GM21786 (cell line): Measurements from ENCODE around the gene C3orf49.

ENCODE experiments used
- ATAC-seq: cut with Tn5 transposase; IDR thresholded peaks from one replicate; pipeline ENCODE4 v1.9.1; 2021; ENCODE audit not compliant: unreplicated experiment

The C3orf49 gene, protein sequence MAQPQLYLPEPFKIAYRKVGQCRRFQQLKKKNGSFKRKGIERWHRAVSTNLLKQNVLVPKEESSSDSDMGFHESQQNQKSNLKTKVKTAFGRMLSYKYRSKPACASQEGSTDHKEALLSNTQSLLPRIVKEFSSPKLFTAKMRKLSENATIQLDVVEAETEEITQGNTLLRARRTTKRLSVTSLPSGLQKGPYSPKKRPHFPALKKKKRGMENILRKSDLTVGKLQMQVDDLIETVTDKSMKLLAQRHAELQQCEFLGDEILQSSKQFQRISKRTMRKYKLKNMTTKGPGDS

DNA sequence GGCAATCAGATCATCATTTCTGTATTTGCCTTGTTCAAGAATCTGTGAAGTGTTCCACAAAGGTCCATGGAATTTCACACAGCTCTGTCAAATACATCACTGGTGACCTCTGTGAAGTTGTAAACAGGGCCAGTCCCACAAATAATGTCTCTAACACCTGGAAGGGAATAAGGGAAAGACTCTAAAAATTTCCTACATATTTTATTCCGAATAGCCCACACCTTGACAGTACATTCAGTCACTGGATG is at the start of gene C3orf49:
Gene C3orf49, plus strand, starts transcription at position 149 of the 248 bp plus-strand sequence. CDS start 173 bp downstream, outside the sequence.
- no peak for ATAC-seq

DNA sequence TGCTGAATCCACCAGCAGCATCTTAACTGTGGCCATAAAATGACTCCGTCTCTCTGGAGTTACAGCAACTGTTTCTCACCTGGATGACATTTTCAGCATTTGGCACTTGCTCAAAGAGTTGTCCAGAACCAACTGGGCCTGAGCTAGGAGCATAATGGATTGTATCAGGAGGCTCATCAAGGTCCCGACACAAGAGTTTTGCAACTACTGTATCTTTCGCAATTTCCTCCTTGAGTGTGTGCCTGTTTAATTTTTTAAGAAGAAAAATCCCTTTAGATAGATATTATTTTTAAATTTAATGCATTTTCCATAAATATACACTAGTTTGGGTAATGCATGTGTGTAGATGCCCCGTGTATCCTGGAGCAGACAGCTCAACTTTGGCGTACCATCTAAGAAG is 44.3 kb upstream of the C3orf49 start:
- no peak for ATAC-seq

DNA sequence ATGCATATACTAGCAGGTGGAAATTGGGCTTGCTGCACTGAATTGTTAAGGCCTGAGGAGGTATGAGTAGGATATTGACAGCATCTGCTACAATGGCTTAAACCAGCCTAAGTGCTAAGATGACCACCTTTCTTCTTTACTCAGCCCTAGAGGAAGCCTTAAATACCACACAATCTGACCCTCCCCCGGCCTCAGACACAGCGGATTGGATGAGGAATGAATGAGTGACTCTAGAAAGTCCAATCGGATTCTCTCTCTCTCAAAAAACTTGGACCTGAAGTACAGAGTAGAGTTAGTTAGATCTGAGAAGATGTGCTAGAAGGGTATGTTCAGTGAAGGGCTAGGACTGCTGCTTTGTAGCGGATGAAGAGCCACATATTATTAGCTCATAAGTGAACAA is 39.9 kb upstream of the C3orf49 start:
- no peak for ATAC-seq

DNA sequence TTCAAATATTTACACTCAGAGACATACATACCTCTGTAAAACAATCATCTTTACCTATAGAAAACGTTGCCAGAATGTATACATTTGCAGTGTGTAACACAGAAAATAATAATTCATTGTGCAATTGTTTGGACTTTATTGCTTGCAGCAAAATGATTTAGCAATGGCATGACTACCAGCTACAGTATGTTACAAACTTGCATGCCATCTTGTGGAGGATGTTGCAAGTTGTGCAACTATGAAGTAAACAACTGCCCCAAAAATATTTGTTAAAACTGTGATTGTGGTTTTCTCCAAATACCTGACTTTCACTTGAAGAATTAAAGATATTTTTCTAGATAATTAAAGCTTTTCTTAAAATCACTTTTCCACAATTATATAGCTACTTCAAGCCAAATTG is 27.1 kb upstream of the C3orf49 start:
- no peak for ATAC-seq

DNA sequence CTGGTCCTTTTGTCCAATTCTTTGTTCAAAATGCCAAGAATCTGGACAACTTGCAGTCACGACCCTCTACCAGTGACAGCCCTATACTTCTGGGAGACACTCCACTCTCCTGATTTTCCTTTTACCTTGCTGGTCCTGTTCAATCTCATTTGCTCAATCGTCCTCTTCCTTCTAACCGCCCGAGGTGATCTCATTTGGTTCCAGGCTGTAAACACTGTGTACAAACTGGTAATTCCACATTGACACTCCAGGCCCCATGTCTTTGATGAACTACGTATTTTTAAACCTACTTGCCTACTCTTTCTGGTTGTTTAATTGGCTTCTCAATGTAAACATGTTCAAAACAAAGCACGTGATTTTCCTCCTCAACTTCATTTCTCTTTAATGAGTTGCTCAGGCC is 23.7 kb upstream of the C3orf49 start:
- no peak for ATAC-seq

DNA sequence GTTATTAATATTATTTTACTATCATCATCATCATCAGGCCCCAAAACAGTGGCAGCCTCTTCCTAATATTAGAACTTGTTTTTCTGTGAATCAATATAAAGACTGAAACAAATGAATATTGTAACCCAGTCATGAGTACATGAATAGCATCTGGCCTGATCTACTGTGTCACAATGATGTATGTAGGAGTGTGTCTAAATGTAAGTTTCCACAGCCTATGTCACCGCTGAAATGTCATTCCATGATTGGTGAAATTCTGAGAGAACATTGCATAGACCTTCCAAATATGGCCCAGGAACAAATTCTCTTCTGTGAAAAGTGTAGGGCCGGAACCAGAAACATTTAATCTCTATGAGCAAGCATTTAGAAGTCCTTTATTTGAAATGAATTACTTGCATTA is 20.6 kb upstream of the C3orf49 start:
- no peak for ATAC-seq

DNA sequence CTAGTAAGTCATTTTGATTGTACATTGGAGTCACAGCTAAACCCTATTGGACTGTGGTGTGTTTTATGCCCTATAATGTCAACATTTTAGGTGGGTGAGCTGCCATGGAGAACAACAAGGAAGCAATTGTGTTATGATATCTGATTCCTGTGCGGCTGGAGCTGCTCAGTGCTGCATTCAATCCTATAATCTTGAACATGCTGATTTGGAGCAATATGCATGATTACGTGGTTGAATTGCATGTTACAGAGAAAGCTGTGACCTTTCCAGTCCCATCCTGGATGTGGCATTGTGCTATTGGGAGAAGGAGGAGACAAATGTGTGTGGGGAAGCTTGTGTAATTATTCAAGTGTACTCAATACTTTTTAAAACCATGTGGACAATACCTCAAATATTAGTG is 20.1 kb upstream of the C3orf49 start:
- ATAC-seq, result no peak

DNA sequence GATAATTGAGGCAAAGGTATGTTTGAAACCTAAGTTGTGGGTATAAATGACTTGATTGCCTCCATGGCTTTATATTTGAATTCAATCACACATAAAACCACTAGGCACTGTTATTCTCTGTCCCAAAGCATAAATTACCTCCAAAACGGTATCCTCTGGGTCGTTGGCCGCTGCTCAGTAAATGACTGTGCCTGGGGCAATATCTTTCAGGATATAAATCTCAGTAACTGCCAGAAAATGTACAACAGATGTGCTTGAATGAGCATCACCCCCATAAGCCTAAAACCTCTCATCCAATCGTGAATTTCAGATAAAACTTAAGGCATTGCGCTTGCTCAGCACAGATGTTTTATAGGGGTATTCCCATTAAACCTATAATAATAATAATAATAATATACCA is 19.0 kb upstream of the C3orf49 start:
- ATAC-seq, result no peak

DNA sequence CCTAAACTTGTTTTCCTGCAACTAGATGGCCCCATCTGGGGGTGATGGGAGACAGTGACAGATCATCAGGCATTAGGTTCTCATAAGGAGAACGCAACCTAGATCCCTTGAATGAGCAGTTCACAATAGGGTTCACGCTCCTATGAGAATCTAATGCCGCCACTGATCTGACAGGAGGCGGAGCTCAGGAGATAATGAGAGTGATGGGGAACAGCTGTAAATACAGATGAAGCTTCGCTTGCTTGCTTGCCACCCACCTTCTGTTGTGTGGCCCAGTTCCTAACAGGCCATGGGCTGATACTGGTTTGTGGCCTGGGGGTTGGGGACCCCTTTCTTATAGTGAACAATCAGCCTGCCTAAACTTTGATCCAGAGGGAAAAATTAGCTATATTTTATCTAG is 15.2 kb upstream of the C3orf49 start:
- ATAC-seq, result no peak

DNA sequence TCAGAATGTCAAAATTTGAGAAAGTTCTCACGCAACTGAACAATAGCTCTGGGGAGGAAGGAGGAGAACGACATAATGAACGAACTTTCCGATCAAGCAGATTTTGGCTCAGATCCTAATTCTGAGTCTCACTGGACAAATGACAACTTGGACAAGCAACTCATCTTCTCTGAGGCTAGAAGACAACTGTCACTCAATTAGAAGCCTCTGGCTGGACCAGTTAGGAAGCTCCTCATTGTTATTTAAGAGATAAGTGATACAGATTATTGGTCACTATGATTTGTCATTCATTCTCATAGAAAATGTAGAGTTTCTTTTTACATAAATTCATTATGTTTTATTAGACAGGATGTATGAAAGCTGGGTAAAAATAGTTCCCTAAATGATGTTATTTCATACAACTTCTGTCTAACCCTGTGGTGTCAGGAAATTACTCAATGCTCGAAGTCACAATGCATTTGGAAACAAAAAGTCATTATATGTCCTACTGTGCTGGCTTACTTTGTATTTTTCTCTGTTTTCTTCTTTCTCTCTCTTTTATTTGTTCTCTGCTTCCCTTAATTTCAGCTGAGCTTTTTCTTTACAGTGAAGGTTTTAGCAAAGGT is 11.0 kb upstream of the C3orf49 start:
- ATAC-seq, result no peak

DNA sequence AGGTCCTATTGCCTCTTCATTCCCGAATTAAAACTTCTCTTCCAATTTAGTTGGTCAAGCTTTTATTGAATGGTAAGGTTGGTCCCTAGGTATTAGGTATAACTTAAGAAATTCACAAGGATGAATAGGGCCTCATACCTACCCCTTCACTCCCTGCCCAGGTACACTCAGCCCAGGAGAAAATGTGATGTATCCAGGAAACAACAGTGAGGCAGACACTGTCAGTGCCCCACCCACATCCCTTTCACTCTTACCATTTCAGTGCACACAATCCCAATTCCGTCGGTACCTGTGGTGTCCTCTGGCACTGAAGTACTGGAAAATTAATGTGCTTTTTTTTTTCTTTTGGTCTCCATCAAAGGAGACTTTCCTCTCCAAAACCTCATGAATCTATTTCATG is 10.5 kb upstream of the C3orf49 start:
- no peak for ATAC-seq

DNA sequence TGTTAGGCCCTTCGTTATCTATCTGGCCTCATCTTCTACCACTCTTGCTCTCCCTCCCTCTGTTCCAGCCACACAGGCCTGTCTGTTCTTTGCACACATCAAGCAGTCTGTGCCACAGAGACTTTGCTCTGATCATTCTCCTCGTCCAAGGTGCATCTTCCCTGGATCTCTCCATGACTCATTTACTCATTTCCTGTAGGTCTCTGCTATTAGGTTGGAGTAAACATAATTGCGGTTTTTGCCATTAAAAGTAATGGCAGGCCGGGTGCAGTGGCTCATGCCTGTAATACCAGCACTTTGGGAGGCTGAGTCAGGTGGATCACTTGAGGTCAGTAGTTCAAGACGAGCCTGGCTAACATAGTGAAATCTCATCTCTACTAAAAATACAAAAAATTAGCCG is 9.5 kb upstream of the C3orf49 start:
- ATAC-seq, result no peak

DNA sequence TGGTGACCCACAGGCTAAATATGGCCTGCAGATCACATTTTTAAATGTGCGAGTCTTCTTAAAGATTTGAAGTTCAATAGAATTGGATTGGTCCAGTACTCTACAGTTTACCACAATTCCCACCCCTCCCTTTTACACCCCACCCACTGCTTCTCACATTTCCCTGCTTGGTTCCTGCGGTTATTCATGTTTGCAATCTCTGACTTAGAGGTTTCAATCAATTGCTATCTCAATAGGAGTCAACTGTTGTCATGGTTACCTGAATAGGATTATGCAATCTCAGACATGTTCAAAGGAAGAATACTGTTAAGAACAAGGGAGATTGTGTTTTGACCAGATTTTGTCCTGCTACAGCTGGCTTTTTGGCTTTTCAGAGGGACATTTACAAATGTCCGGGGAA is 4.9 kb upstream of the C3orf49 start:
- ATAC-seq, result no peak

DNA sequence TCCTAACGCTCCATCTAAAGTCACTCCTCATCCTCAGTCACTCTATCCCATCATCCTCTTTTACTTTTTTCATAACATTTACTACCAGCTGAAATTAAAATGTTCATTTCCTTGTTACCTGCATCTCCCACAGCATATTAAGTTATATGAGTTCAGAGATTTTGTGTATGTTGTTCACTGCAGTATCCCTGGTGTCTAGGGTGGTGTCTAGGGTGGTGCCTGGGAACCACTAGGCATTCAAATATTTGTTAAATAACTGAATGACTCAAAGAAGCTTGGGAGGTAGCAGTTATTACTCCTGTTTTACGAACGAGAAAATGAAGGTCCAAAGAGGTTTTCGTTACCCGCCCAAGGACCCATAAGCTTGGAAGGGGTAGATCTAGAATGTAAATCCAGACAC is 1.9 kb upstream of the C3orf49 start:
- no peak for ATAC-seq

DNA sequence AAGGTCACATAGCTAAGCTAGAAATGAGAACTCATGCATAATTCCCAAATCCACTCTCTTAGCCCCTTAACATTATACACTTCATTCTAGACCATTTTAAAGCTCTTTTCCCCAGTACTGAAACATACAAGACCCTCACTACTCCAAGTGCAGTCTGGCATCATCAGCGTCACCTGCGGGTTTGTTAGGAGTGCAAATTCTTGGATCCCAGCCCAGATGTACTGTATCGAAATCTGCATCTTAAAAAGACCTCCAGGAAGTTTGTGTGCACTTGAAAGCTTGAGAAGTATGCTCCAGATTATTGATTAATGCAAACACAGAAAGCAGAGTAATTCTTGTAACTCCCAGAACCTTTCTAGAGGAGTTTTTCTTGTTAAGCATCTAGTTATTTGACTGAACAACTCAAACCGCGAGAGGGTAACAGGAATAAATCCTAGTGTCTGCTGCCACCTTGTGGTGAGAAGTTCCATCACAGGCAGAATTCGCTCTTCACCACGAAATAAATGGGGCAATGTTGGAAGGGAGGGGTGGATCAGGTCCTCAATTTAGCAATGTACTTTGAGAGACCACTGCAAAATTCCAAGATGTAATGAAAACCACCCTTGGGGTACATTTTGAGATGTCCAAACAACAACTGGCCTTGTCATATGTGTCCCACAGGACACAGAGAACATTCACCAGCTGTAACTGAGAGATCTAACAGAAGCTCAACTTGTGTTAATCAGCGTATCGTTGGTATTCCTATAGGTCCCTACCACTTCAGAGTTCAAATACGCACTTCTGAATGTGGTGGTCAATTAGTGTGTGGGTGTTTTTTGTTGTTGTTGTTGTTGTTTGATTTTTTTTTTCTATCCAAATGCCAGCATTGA is 583 bp upstream of the C3orf49 start:
- peak; percentile 76 for ATAC-seq

DNA sequence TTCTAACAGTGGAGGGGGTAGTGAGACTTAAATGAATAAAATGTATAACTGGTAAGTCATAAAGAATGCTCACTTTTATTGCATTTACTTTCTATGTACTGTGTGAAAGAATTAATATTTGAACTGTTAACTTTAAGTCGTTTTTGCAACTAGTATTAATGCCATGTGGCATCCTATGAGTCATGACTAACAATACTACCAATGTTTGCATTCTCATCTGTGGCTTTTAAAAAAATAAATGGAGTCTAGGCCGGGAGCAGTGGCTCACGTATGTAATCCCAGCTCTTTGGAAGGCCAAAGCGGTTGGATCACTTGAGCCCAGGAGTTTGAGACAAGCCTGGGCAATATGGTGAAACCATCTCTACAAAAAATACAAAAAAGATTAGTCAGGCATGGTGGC is 5.2 kb downstream of the C3orf49 start:
- ATAC-seq, result no peak

DNA sequence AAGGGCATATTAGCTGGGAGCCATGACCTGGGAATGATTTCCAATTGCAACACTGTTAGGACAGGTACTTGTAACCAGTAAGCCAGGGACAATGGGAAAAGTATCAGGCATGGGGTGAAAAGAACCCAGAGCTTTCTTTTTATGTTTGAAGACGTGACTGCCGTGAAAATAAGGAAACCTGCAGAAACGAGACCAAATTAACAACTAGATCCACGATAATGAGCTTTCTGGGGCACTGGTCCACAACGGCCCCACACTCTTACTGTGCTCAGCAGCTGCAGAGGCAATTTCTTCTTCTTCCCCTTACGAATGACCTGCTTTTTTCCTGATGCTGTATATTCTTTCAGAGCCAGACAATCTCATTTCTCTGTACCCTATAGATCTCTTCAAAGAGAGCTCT is 11.4 kb downstream of the C3orf49 start:
- ATAC-seq, result no peak

DNA sequence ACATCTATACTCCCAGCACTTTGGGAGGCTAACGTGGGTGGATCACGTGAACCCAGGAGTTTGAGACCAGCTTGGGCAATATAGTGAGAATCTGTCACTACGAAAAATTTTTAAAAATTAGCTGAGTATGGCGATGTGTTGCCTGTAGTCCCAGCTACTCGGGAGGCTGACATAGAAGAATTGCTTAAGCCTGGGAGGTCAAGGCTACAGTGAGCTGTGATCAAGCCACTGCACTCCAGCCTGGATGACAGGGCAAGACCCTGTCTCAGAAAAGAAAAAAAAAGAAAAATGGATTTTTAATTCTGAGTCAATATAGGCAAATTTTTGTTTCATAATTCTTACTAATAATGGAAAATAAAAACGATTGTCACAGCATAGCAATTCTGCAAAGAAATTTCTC is 13.3 kb downstream of the C3orf49 start:
- ATAC-seq, result no peak

DNA sequence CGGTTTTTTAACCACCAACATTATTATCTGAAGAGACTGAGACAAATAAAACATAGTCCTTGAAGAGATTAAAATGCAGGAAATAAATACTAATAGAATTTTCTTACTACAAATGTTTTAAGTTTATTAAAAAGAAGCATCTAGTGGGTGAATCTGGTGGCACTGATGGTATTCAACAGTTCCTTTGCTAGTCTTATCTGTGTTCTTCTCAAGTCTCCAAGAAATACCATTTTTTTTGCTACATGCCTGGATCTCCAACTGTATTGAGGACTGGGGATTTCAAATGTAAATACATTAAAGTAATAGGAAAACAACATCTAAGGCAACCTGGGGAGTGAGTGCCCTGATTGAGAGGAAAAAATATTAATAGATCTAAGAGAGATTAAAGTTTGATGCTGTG is 22.6 kb downstream of the C3orf49 start:
- ATAC-seq, result no peak

DNA sequence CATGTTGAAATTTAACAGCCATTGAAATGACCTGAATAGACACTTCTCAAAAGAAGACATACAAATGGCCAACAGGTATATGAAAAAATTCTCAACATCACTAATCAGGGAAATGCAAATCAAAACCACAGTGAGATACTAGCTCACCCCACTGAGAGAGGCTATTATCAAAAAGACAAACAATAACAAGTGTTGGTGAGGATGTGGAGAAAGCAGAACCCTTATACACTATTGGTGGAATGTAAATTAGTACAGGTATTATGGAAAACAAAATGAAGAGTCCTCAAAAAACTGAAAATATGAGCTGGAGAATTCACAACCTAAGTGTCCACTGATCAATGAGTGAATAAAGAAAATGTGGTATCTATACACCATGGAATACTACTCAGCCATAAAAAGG is 23.0 kb downstream of the C3orf49 start:
- ATAC-seq, result no peak

DNA sequence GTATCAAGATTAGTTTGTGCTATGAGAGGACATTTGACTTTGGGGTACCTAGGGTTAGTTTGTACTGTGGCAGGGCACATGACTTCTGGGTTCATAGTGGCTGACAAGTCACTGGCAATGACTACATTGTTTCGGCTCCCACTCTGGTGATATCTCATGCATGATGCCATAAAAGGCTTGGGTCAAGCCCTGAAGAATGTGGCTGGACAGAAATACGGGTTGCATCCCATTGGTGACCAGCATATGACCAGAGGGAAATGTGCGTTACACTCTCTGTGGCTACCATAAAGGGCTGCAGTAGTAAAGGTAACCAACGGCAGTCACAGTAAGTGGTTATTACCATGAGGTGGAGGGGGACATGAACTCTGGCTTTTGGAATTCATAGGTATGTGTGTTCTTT is 26.1 kb downstream of the C3orf49 start:
- no peak for ATAC-seq

DNA sequence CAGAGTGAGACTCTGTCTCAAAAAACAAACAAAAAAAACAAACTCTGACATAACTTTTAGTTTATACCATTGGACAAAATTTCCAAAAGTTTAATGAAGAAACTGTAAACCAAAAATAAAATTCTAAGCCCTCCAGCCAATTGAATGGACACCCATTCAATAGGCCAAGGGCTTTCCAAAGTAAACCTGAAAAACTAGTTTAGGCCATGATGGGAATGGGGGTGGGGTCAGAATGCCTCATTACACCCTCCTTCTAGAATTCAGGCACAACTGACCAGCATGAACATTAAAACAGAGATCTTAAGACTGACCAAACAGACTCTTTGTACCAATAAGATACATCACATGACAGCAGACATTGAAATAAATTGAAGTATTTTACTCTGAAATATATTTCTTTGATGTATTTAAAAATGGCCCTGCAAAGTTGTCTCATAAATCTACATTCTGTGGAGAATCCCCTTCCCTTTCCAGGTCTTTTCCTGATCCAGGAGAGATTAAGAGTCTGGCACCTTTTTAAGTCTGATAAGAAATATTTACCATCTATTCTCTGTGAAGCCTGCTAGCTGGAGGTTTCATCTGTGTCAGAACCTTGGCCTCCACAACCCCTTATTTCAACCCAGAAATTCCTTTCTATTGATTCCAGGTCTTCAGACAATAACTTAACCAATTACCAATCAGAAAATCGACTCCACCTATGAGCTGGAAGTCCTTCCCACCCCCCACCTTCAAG is 28.8 kb downstream of the C3orf49 start:
- ATAC-seq, result no peak
